ENCODE measurements around the gene EBF3.

Gene EBF3

GRCh38 chr10:129799942-129800341, 164.1 kb downstream of the EBF3 start:
- no peak for DNase-seq (ENCODE audit: low spot score)

GRCh38 chr10:129796710-129797420, 167.2 kb downstream of the EBF3 start:
- no peak for DNase-seq (ENCODE audit: low spot score)

- DNase-seq (ENCODE audit: low spot score): no peak
These were observed 170.1 kb downstream of the EBF3 start for GRCh38 chr10:129793996-129794395.

- no peak for DNase-seq (ENCODE audit: low spot score)
These were observed 170.6 kb downstream of the EBF3 start for GRCh38 chr10:129793479-129793878.

GRCh38 chr10:129792864-129793263, 171.2 kb downstream of the EBF3 start:
- DNase-seq (ENCODE audit: low spot score): no peak

- DNase-seq (ENCODE audit: low spot score): no peak
These were observed 171.9 kb downstream of the EBF3 start for GRCh38 chr10:129792141-129792540.

- no peak for DNase-seq (ENCODE audit: low spot score)
These were observed 173.2 kb downstream of the EBF3 start for GRCh38 chr10:129790715-129791446.

DNA sequence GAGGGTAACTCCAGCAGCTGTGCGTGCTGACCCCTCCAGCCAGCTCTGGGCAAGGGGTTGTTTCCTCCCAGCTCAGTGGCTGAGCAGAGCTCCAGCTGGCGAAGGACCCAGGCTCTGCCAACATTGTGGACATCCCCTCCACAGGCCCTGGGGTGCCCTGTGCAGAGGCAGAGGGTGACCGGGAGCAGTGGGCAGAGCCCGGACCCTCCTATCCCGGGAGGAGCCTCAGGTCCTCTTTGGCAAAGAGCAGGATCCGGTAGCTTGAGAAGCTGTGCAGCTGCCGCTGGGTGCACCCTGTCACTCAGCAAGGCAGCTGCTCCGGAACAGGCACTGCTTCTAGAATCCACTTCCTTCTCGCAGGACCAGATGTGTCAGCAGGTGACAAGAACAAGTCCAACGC, 175.9 kb downstream of the EBF3 start:
- no peak for DNase-seq (ENCODE audit: low spot score)

DNA sequence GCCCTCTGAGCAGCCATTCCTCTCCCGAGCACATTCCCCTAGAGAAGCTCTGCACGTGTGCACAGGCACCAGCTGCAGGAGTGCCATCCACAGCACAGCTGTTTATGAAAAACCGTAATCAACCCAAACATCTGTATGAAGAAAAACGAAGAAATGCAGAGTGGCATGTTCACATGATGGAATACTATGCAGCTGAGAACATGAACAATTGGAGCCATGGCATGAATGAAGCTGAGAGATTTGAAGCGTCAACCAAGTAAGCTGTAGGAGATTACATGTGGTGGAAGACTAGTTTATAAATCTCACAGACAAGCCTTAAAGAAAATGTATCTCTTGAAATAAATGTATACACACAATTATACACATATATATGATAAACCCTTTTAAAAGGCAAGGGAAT, 176.5 kb downstream of the EBF3 start:
- DNase-seq (ENCODE audit: low spot score): no peak

GRCh38 chr10:129786216-129786615, 177.9 kb downstream of the EBF3 start:
- no peak for DNase-seq (ENCODE audit: low spot score)

DNA sequence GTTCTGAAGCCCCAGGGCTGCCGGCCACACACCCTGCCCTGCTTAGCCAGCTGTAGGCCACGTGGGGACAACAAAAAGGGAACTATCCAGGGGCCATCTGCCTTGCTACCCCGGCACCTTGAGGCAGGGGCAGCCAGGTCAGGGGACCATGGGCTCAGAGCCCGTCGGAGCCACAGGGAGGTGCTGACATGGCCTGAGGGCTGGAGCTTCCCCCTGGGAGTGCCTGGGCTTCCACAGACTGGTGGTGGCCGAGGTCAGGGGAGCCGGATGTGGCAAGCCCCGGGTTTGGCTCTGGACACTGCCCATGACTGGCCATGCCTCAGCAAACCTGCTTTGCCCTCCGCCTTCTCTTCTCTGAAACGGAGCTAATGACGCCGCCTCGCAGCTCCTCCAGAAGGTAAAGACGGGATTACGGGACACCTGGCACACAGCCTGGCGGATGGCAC, 178.5 kb downstream of the EBF3 start:
- no peak for DNase-seq (ENCODE audit: low spot score)
